M059J (cell line): ENCODE measurements around the gene APLP2. TPM values are rescaled to one million over a fixed set of nuclear protein-coding genes. Genes with fewer than 3 reads are reported as not detected.
"Not testable (repeated sequence)": the region's sequence is repeated elsewhere in the genome, so short reads cannot be mapped to it uniquely, and the experiment has no call there.

ENCODE experiments used
- DNase-seq: peaks from one replicate; pipeline ENCODE4 v3.0.0-alpha.2; 2012; ENCODE audit warnings: low read depth
- total RNA-seq: library from RNA; depleted of rRNA; stranded (reverse); fragments of >200 nt; shearing (Covaris generic); gene quantifications from 2 replicates; pipeline ENCODE4 v1.2.3, GENCODE V29; 2014; rRNA removed

The APLP2 gene
- total RNA-seq: 246 and 418 TPM in 2 replicates

- peak; percentile 98 for DNase-seq
Measured at GRCh38 chr11:130069659-130070108, at the start of gene APLP2. Gene APLP2 (plus strand): TSS chr11:130069894. CDS start chr11:130069978, 84 bp downstream.

DNA sequence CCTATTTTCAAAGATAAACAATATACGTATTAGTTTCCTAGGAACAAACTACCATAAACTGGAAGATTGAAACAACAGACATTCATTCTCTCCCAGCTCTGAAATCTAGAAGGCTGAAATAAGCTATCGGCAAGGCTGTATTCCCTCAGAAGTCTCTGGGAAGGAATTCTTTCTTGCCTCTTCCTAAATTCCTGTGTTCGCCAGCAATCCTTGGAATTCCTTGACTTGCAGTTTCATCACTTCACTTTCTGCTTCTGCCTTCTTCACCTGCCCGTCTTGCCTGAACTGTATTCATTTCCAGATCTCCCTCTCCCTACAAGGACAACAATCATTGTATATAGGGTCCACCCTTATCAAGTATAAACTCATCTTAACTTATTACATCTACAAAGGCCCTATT lies 49.4 kb upstream of the APLP2 start:
- DNase-seq: no peak

- not testable (repeated sequence) for DNase-seq
Measured at GRCh38 chr11:130021606-130022005, 48.1 kb upstream of the APLP2 start.

GRCh38 chr11:130022799-130023198 lies 46.9 kb upstream of the APLP2 start:
- DNase-seq: peak; percentile 49

DNA sequence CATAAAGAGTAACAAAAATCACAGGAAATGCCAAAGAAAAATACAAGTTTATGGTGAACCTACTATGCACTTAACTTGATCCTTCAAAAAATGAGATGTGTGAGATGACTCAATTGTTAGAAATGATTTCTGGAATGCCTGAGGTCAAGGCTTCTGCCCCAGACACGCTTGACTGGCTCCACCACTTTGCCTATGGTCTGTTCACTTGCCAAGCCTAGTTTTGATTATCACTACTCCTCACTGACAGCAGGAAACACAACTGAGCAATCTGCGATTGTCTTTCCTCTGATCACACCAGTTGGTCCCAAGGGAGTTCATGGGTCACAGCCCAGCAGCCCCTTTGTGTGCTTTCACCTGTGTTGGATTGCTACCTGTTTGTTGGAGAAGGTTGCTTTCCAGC lies 46.5 kb upstream of the APLP2 start:
- DNase-seq: peak; percentile 93

- DNase-seq: peak; percentile 26
Measured at GRCh38 chr11:130024361-130024760, 45.3 kb upstream of the APLP2 start.

- DNase-seq: no peak
Measured at GRCh38 chr11:130025371-130025770, 44.3 kb upstream of the APLP2 start.

- DNase-seq: peak; percentile 16
Measured at GRCh38 chr11:130029137-130029536, 40.6 kb upstream of the APLP2 start.

- DNase-seq: no peak
Measured at GRCh38 chr11:130031056-130031455, 38.6 kb upstream of the APLP2 start.

DNA sequence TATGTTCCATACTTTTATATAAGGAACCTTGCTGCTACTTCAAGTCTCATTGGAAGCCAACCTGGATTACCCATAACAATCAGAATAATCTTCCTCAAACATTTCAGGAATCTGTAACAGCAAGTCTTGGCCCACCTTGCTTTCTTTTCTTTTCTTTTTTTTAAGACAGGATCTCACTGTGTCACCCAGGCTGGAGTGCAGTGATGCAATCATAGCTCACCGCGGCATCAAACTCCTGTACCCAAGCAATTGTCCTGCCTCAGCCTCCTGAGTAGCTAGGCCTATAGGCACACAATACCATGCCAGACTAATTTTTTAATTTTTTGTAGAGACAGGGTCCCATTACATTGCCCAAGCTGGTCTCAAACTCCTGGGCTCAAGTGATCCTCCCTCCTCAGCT lies 37.7 kb upstream of the APLP2 start:
- DNase-seq: no peak

- no peak for DNase-seq
Measured at GRCh38 chr11:130032931-130033330, 36.8 kb upstream of the APLP2 start.

- no peak for DNase-seq
Measured at GRCh38 chr11:130034236-130034635, 35.5 kb upstream of the APLP2 start.

GRCh38 chr11:130037058-130037457 lies 32.6 kb upstream of the APLP2 start:
- DNase-seq: peak; percentile 84

GRCh38 chr11:130037881-130038585 lies 31.7 kb upstream of the APLP2 start:
- DNase-seq: peak; percentile 50

GRCh38 chr11:130040281-130040940 lies 29.3 kb upstream of the APLP2 start:
- DNase-seq: no peak

DNA sequence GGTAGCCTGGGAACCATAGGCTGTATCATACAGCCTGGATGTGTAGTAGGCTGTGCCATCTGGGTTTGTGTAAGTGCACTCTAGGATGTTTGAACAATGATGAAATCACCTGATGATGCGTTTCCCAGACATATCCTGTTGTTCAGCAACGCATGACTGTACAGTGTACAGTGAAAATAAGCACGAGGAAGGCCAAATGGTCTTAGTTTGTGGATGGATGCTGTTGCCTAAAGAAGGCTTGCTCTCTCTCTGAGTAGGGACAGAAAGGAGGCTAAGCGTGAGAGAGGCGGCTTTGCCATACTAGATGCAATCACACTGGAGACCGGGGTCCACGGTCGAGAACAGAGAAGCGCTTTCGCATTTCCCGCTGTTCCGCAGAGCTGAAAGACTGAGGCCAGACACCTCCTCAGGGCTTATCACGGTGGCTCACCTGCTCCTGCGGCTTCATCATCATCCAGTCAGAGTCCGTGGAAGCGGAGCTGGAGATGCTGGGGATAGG lies 27.6 kb upstream of the APLP2 start:
- peak; percentile 75 for DNase-seq

- DNase-seq: no peak
Measured at GRCh38 chr11:130043575-130043974, 26.1 kb upstream of the APLP2 start.

DNA sequence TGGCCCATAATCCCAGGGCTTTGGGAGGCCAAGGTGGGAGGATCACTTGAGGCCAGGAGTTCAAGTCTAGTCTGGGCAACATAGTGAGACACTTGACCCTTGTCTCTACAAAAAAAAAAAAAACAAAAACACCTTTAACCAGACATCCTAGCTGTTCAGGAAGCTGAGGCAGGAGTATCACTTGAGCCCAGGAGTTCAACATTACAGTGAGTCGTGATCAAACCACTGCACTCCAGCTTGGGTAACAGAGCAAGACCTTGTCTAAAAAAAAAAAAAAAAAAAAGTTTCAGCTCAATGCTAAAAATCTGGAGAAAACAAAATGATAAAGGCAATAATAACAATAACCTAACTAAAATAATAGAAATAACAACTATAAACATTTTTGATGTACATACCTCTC lies 22.6 kb upstream of the APLP2 start:
- no peak for DNase-seq

- DNase-seq: no peak
Measured at GRCh38 chr11:130049328-130049771, 20.3 kb upstream of the APLP2 start.

- peak; percentile 12 for DNase-seq
Measured at GRCh38 chr11:130050257-130050656, 19.4 kb upstream of the APLP2 start.

- no peak for DNase-seq
Measured at GRCh38 chr11:130051082-130051481, 18.6 kb upstream of the APLP2 start.

- DNase-seq: no peak
Measured at GRCh38 chr11:130052567-130052966, 17.1 kb upstream of the APLP2 start.

DNA sequence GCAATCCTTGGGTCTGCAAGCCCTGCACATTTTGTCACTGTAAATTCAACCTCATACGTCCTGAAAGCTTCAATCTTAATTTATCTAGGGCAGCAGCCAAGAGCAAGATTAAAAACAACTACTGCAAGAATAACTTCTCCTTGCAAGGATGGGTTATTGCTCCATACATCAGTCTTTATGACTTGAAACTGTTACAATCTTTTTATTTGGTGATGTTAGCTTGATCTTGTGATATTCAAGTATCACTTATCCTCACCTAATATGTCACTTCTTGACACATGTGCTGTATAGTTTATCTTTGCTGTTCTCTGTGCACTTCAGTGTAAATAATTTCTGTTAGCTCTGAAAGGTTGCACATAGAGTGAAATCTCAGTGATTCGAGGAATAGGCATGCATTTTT lies 14.7 kb upstream of the APLP2 start:
- no peak for DNase-seq
